Neuronal stem cell (in vitro differentiated cells): ENCODE results near the gene SPINK8.

Source experiments
- DNase-seq: peaks from one replicate; pipeline ENCODE4 v3.0.0-alpha.2; 2013; ENCODE audit warnings: low spot score
- H2AFZ ChIP-seq: one replicate; pipeline ENCODE4 v1.6.1; 2013; ENCODE audit warnings: mild to moderate bottlenecking, low read length, inconsistent platforms
- H2AK5ac ChIP-seq: 2 replicates; pipeline ENCODE4 v1.6.1; 2013; ENCODE audit warnings: low read depth, mild to moderate bottlenecking, inconsistent platforms, low read length, moderate library complexity, mixed read lengths
- H2BK120ac ChIP-seq: 2 replicates; pipeline ENCODE4 v1.6.1; 2013; ENCODE audit warnings: low read depth, mild to moderate bottlenecking, inconsistent platforms, low read length, moderate library complexity, mixed read lengths
- H2BK12ac ChIP-seq: one replicate; pipeline ENCODE4 v1.6.1; 2013; ENCODE audit warnings: low read length, inconsistent platforms
- H2BK15ac ChIP-seq: 2 replicates; pipeline ENCODE4 v1.6.1; 2013; ENCODE audit warnings: mild to moderate bottlenecking, low read length, inconsistent platforms, mixed read lengths
- H2BK5ac ChIP-seq: one replicate; pipeline ENCODE4 v1.6.1; 2013; ENCODE audit warnings: inconsistent platforms, mild to moderate bottlenecking, low read length, moderate library complexity
- H3K14ac ChIP-seq: one replicate; pipeline ENCODE4 v1.6.1; 2013; ENCODE audit warnings: low read length, inconsistent platforms
- H3K18ac ChIP-seq: 2 replicates; pipeline ENCODE4 v1.6.1; 2013; ENCODE audit warnings: low read length, inconsistent platforms
- H3K23ac ChIP-seq: 2 replicates; pipeline ENCODE4 v1.6.1; 2013; ENCODE audit warnings: low read depth, mild to moderate bottlenecking, mixed read lengths, low read length, inconsistent platforms; ENCODE audit not compliant: poor library complexity
- H3K27ac ChIP-seq: replicated peaks from 3 replicates; pipeline ENCODE4 v1.5.1; 2013; ENCODE audit warnings: low read length, inconsistent platforms
- H3K27me3 ChIP-seq, 3 experiments: 2 replicates each; pipeline ENCODE4 v1.6.1; 2013; ENCODE audit warnings: low read length in 3 of 3, mild to moderate bottlenecking in 2 of 3, inconsistent platforms in 1 of 3, low read depth in 1 of 3, mixed read lengths in 1 of 3, moderate library complexity in 1 of 3; ENCODE audit not compliant: control insufficient read depth in 3 of 3, insufficient read depth in 3 of 3
- H3K36me3 ChIP-seq, 2 donors: replicated peaks in 1 of 2; 2 replicates each; pipeline ENCODE4 v1.6.1; 2013; ENCODE audit warnings: low read length in 2 of 2; ENCODE audit not compliant: control insufficient read depth in 2 of 2, insufficient read depth in 2 of 2
- H3K4ac ChIP-seq: 2 replicates; pipeline ENCODE4 v1.6.1; 2013; ENCODE audit warnings: inconsistent platforms, mild to moderate bottlenecking, low read length, moderate library complexity
- H3K4me1 ChIP-seq, 2 donors: 1 replicate in 1 of 2; 2 replicates in 1 of 2; pipeline ENCODE4 v1.6.1; 2013; ENCODE audit warnings: low read length in 2 of 2, low read depth in 1 of 2; ENCODE audit not compliant: control insufficient read depth in 2 of 2, insufficient read depth in 1 of 2
- H3K4me2 ChIP-seq: one replicate; pipeline ENCODE4 v1.6.1; 2013; ENCODE audit warnings: mild to moderate bottlenecking, low read length, inconsistent platforms; ENCODE audit not compliant: insufficient read depth, poor library complexity, severe bottlenecking
- H3K4me3 ChIP-seq, 2 donors: 2 replicates each; pipeline ENCODE4 v1.5.1; 2013; ENCODE audit warnings: low read length in 2 of 2, mild to moderate bottlenecking in 2 of 2, inconsistent platforms in 1 of 2, moderate library complexity in 1 of 2
- H3K79me1 ChIP-seq: one replicate; pipeline ENCODE4 v1.6.1; 2013; ENCODE audit warnings: low read depth, mild to moderate bottlenecking, inconsistent platforms, low read length, moderate library complexity
- H3K9ac ChIP-seq: one replicate; pipeline ENCODE4 v1.6.1; 2013; ENCODE audit warnings: mild to moderate bottlenecking, low read depth, low read length, inconsistent platforms; ENCODE audit not compliant: poor library complexity
- H3K9me3 ChIP-seq, 2 donors: replicated peaks in 1 of 2; 2 replicates each; pipeline versions ENCODE3 to v1.6.1; 2013; ENCODE audit warnings: low read length in 2 of 2, mild to moderate bottlenecking in 2 of 2, inconsistent platforms in 1 of 2, low read depth in 1 of 2, mixed read lengths in 1 of 2, moderate library complexity in 1 of 2; ENCODE audit not compliant: control insufficient read depth in 2 of 2, insufficient read depth in 1 of 2
- H4K8ac ChIP-seq: one replicate; pipeline ENCODE4 v1.6.1; 2013; ENCODE audit warnings: low read depth, mild to moderate bottlenecking, inconsistent platforms, low read length, moderate library complexity
- H4K91ac ChIP-seq: one replicate; pipeline ENCODE4 v1.6.1; 2013; ENCODE audit warnings: low read length, low read depth, mild to moderate bottlenecking, inconsistent platforms; ENCODE audit not compliant: poor library complexity
- WGBS, 2 donors: extraction: QIAGEN DNeasy Blood & Tissue Kit; methylation state at CpG; one replicate each; pipeline ENCODE4 v1.1.7; 2013; ENCODE audit warnings: missing lambda C conversion rate in 2 of 2, mixed read lengths in 1 of 2; ENCODE audit not compliant: insufficient read length in 2 of 2, insufficient replicate concordance in 1 of 2; ENCODE audit errors: extremely low coverage in 2 of 2; 5-methylcytosine and 5-hydroxymethylcytosine counted together

The SPINK8 gene

DNA sequence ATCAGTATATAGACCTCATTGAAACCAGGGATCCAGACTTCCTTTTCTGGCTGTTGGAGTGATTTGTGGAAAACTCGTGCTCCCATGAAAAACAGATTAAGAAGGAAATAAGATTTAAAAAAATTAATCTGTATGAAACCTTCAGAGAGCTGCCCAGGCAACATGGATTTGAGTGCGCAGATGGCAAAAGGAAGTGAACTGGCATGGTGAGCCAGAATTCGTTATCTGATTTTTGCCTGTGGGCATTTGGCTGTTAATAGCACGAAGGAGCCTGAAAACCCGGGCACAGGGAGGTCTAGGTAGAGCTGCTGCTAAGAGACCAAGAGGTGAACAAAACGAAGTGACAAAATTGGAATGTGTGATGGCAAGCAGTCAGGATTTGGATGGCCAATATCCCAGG is 19.1 kb upstream of the SPINK8 start:
- Histone ChIP-seq H2BK15ac (no peak overlapping the region), H2BK12ac (no peak overlapping the region), H4K8ac (no peak overlapping the region), H2BK120ac (no peak overlapping the region), H2BK5ac (no peak overlapping the region), H3K4ac (no peak overlapping the region), H3K9ac (no peak overlapping the region), H3K9me3 (peaks cover 0 to 9% of the 10 kb centered on the region in 2 donors), H3K4me1 (no peaks in the 10 kb centered on the region), H3K18ac (no peak overlapping the region), H3K79me1 (no peaks in the 10 kb centered on the region), H3K23ac (no peak overlapping the region), H3K4me2 (no peak overlapping the region), H3K4me3 (no peak overlapping the region), H3K36me3 (no peaks in the 10 kb centered on the region), H3K14ac (no peak overlapping the region), H3K27ac (no peak overlapping the region), H2AFZ (no peak overlapping the region), H2AK5ac (no peak overlapping the region), H3K27me3 (peaks cover 0 to 5% (median 0%) of the 10 kb centered on the region in 3 experiments), H4K91ac (no peak overlapping the region)
- WGBS, 2 donors, result no CpG with 5 or more reads among the region's 6 CpGs
- no peak for DNase-seq

DNA sequence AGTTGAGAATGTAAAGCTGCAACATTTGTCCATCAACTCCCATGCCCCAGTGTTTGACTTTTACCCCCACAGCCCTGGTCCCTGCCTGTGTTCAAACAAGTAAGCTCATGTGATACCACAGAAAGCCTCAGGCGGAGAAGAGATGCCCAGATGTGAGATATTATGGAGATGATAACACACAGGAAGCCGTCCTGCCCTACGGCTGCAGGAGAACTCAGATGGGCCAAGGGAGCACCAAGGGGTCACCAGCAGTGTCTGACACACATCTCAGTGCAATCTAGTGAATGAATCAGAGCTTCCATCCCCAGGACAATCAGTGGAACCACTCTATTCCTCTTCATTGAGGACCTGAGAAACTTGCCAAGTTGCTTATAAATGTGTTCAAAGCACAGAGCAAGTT is 14.0 kb upstream of the SPINK8 start:
- peaks cover 0 to 17% (median 2%) of the 10 kb centered on the region in 3 experiments for H3K27me3 ChIP-seq
- H4K91ac ChIP-seq, result no peak overlapping the region
- no peaks in the 10 kb centered on the region for H3K36me3 ChIP-seq
- H3K23ac ChIP-seq, result no peak overlapping the region
- H3K9me3 ChIP-seq, result peaks cover 0 to 4% of the 10 kb centered on the region in 2 donors
- H3K27ac ChIP-seq, result no peak overlapping the region
- H4K8ac ChIP-seq, result no peak overlapping the region
- H3K14ac ChIP-seq, result no peak overlapping the region
- H2AFZ ChIP-seq, result no peak overlapping the region
- H2BK15ac ChIP-seq, result no peak overlapping the region
- no peak overlapping the region for H2BK5ac ChIP-seq
- DNase-seq, result no peak
- no peak overlapping the region for H3K4me3 ChIP-seq
- H3K4me1 ChIP-seq, result no peaks in the 10 kb centered on the region
- H3K9ac ChIP-seq, result no peak overlapping the region
- no peak overlapping the region for H2BK12ac ChIP-seq
- no peak overlapping the region for H2BK120ac ChIP-seq
- H3K4me2 ChIP-seq, result no peak overlapping the region
- no peaks in the 10 kb centered on the region for H3K79me1 ChIP-seq
- H3K4ac ChIP-seq, result no peak overlapping the region
- no peak overlapping the region for H2AK5ac ChIP-seq
- no peak overlapping the region for H3K18ac ChIP-seq
- no CpG with 5 or more reads among the region's 3 CpGs for WGBS, 2 donors

DNA sequence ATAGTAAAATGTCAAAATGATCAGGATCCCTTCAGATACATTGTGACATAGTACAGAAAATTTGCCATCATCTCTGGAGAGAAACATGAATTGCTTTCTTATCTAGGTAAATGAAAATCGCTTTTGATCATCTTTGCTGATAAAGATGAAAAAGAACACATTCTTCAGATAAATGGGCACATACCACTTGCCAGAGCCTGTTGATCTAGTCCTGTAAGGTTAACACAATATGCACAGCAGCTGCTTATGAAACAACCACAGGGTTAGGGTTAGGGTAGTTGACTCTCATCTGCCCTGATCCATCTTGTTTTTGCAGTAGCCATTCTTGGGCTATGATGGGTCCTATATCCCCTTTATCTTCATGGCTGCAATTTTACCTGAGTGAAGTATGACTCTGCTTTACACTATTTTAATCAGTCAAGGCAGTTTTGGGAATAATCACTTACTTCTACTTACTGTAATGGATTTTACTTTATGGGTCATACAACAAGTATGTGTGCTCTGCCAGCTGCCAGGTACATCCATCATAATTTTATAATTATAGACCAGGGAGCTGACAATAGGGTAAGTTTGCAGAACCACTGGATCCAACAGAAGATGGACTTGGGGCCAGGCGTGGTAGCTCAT is 12.6 kb upstream of the SPINK8 start:
- WGBS, 2 donors, result no CpG with 5 or more reads among the region's 2 CpGs
- H2BK12ac ChIP-seq, result no peak overlapping the region

DNA sequence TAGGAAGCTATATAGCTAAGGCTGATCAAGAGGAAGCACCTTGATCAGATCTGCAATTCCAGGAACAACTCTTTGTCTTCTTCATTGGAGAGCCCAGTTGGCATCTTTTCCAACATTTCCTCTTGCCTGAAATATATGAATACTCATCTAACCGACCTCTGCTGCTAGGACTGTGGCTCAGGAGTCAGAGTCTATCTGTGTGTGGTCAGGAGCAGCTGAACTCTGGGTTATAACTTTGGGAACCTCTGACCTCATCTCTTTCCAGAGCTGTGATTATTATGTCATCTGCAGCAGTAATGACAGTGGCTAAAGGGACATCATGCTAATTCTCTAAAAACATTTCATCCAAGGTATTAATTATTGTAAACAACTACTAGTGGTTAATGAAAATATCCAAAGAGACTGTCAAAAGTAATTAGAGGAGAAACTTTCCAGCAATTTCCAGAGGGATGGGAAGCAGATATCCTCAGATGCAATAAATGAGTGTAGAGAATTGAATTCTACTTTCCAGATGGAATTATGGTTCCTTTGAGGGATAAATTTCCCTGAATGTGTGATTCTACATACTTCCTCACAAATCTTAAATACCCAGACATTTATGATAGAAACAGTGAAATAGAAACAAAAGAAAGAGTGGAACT is 11.5 kb upstream of the SPINK8 start:
- Histone ChIP-seq H4K91ac (no peak overlapping the region), H2BK120ac (no peak overlapping the region), H3K79me1 (no peaks in the 10 kb centered on the region), H3K4ac (no peak overlapping the region), H3K9ac (no peak overlapping the region), H3K27ac (no peak overlapping the region), H3K4me1 (no peaks in the 10 kb centered on the region), H3K4me3 (no peak overlapping the region), H2AK5ac (no peak overlapping the region), H2BK15ac (no peak overlapping the region), H3K14ac (no peak overlapping the region), H2BK5ac (no peak overlapping the region), H2BK12ac (no peak overlapping the region), H3K36me3 (no peaks in the 10 kb centered on the region), H3K18ac (no peak overlapping the region), H2AFZ (no peak overlapping the region), H3K9me3 (peaks cover 0 to 4% of the 10 kb centered on the region in 2 donors), H4K8ac (no peak overlapping the region), H3K23ac (no peak overlapping the region), H3K27me3 (peaks cover 0 to 12% (median 2%) of the 10 kb centered on the region in 3 experiments), H3K4me2 (no peak overlapping the region)
- WGBS, 2 donors, result no CpG with 5 or more reads among the region's 1 CpG
- no peak for DNase-seq

More for the DNA sequence above, 12.6 kb upstream of the SPINK8 start:
- H4K91ac ChIP-seq, result no peak overlapping the region
- H3K9ac ChIP-seq, result no peak overlapping the region
- DNase-seq, result no peak
- H3K4me1 ChIP-seq, result no peaks in the 10 kb centered on the region
- peaks cover 0 to 16% (median 2%) of the 10 kb centered on the region in 3 experiments for H3K27me3 ChIP-seq
- peaks cover 0 to 4% of the 10 kb centered on the region in 2 donors for H3K9me3 ChIP-seq
- H4K8ac ChIP-seq, result no peak overlapping the region
- no peak overlapping the region for H3K23ac ChIP-seq
- no peaks in the 10 kb centered on the region for H3K36me3 ChIP-seq
- no peak overlapping the region for H2BK15ac ChIP-seq
- H3K27ac ChIP-seq, result no peak overlapping the region
- H3K4me3 ChIP-seq, result no peak overlapping the region
- no peak overlapping the region for H2AK5ac ChIP-seq
- H2BK120ac ChIP-seq, result no peak overlapping the region
- no peaks in the 10 kb centered on the region for H3K79me1 ChIP-seq
- no peak overlapping the region for H3K4me2 ChIP-seq
- no peak overlapping the region for H3K18ac ChIP-seq
- H3K4ac ChIP-seq, result no peak overlapping the region
- no peak overlapping the region for H3K14ac ChIP-seq
- H2BK5ac ChIP-seq, result no peak overlapping the region
- no peak overlapping the region for H2AFZ ChIP-seq
